Neural crest cell (in vitro differentiated cells): ENCODE results near the gene PPP1R3D. TPM values are rescaled to one million over a fixed set of nuclear protein-coding genes. Genes with fewer than 3 reads are reported as not detected.
A peak's percentile ranks its signal among the peaks of the same experiment; 100 is the strongest.

ENCODE experiments used
- DNase-seq: peaks from one replicate; pipeline ENCODE4 v3.0.0; 2021; ENCODE audit warnings: low read depth, mixed read lengths, low spot score
- H3K27ac Mint-ChIP-seq: one replicate; pipeline ENCODE4 v1.8.0; 2021; ENCODE audit warnings: mild to moderate bottlenecking, mixed read lengths; ENCODE audit not compliant: unreplicated experiment
- H3K27me3 Mint-ChIP-seq: 2 replicates; pipeline ENCODE4 v1.8.0; 2021; ENCODE audit warnings: low read depth, mild to moderate bottlenecking, mixed read lengths
- H3K36me3 Mint-ChIP-seq: 2 replicates; pipeline ENCODE4 v1.8.0; 2021; ENCODE audit warnings: low read depth, mild to moderate bottlenecking, mixed read lengths
- H3K4me1 Mint-ChIP-seq: 2 replicates; pipeline ENCODE4 v1.8.0; 2021; ENCODE audit warnings: mixed read lengths
- H3K4me3 Mint-ChIP-seq: one replicate; pipeline ENCODE4 v1.8.0; 2021; ENCODE audit warnings: mild to moderate bottlenecking, mixed read lengths
- H3K9me3 Mint-ChIP-seq: 2 replicates; pipeline ENCODE4 v1.8.0; 2021; ENCODE audit warnings: mixed read lengths
- total RNA-seq: library from RNA; stranded (reverse); gene quantifications from 2 replicates; pipeline ENCODE4 v1.2.1, GENCODE V29; 2021
- TF ChIP-seq, protein P1 (sequence below): fragments of 200-600 bp; sonication (generic); conservative IDR thresholded peaks from 2 replicates; pipeline ENCODE4 v1.5.0; 2021; ENCODE audit warnings: antibody characterized with exemption, mild to moderate bottlenecking

PPP1R3D gene
- total RNA-seq, 1 donor from 2014 or later = 7.0 TPM

DNA sequence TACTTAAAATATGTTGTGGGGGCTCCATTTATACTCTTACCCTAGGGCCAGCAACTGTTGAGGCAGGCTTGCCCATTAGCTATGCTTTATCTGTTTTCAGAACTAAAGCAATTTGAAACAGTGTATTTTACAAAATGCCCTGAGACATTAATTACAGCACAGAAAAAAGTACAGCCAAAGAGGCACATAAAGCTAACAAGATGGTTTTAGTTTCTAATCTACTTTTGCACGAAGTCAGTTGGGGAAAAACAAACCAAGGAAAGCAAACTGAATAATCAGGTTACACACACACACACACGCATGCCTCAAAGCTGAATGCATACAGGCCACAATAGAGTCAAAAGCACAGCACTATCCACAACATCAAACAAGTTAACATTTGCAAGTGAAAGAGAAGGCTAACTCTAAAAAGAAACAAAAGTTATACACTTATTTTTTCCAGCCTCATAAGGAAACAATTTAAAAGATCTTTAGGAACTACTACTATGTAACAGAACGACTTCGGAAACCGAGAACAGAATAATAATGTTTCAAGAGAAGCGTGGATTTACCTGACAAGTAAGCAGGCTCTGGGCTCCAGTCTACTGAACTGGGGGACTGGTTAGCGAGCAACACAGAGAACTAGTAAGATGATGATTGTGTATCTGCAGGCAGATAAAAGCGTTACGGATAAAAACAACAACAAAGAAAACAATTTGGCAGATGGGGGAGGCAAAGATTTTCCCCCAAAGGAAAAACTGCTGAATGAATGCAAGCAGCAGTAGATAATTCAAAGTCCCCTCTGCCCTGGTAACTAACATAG lies 8.4 kb downstream of the PPP1R3D start:
- Mint-ChIP-seq H3K36me3 (no peaks in the 10 kb centered on the region), H3K4me3 (peak overlapping the region; percentile 76), H3K9me3 (no peaks in the 10 kb centered on the region), H3K4me1 (peaks cover 20% of the 10 kb centered on the region), H3K27me3 (peaks cover 4% of the 10 kb centered on the region), H3K27ac (peak overlapping the region; percentile 9)
- no peak for DNase-seq
- TF ChIP-seq, protein P1, sequence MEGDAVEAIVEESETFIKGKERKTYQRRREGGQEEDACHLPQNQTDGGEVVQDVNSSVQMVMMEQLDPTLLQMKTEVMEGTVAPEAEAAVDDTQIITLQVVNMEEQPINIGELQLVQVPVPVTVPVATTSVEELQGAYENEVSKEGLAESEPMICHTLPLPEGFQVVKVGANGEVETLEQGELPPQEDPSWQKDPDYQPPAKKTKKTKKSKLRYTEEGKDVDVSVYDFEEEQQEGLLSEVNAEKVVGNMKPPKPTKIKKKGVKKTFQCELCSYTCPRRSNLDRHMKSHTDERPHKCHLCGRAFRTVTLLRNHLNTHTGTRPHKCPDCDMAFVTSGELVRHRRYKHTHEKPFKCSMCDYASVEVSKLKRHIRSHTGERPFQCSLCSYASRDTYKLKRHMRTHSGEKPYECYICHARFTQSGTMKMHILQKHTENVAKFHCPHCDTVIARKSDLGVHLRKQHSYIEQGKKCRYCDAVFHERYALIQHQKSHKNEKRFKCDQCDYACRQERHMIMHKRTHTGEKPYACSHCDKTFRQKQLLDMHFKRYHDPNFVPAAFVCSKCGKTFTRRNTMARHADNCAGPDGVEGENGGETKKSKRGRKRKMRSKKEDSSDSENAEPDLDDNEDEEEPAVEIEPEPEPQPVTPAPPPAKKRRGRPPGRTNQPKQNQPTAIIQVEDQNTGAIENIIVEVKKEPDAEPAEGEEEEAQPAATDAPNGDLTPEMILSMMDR = no peak

DNA sequence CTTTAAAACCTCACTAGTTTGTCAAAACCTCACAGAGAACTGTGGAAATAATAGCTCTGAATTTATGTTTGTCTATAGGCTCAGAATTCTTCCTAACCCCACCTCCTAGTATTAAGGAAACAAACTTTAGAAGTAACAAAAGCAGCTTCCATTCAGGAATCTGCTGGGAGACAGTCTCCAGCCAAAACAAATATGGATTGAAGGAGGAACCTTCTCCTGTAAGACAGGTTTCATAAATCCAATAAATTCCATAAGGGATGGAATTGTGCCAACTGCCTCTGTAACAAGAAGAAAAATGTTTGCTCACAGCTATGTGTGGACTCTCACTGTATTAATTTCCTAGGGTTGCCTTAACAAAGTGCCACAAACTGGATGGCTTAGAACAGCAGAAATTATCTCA lies 14.2 kb downstream of the PPP1R3D start:
- H3K4me1 Mint-ChIP-seq = peaks cover 13% of the 10 kb centered on the region

DNA sequence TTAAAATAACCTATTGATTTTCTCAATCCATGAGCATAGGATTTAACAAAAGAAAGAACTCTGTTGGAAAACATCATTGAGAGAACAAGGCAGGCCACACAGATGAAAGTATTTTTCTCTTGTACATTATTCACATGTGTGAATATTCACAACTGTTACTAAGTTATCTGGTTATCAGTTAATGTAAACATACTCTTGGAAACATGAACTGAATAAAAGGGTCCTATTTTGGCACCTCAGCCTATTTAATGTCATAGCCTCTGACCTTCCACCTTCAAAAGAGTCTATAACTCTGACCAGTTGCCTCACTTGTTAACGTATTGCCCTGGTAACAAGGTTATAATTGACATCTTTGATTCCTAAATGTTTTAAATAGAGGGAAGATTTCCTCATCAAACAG lies 14.7 kb downstream of the PPP1R3D start:
- no peak for DNase-seq
- TF ChIP-seq, protein P1 = no peak
- H3K4me3 Mint-ChIP-seq = no peak overlapping the region
- no peak overlapping the region for H3K27ac Mint-ChIP-seq
- H3K4me1 Mint-ChIP-seq = peaks cover 13% of the 10 kb centered on the region
- no peaks in the 10 kb centered on the region for H3K36me3 Mint-ChIP-seq
- H3K27me3 Mint-ChIP-seq = no peaks in the 10 kb centered on the region
- no peaks in the 10 kb centered on the region for H3K9me3 Mint-ChIP-seq

More for the DNA sequence above, 14.2 kb downstream of the PPP1R3D start:
- no peak overlapping the region for H3K4me3 Mint-ChIP-seq
- no peaks in the 10 kb centered on the region for H3K27me3 Mint-ChIP-seq
- H3K9me3 Mint-ChIP-seq = no peaks in the 10 kb centered on the region
- no peak overlapping the region for H3K27ac Mint-ChIP-seq
- no peaks in the 10 kb centered on the region for H3K36me3 Mint-ChIP-seq
- TF ChIP-seq, protein P1 = no peak
- DNase-seq = no peak

DNA sequence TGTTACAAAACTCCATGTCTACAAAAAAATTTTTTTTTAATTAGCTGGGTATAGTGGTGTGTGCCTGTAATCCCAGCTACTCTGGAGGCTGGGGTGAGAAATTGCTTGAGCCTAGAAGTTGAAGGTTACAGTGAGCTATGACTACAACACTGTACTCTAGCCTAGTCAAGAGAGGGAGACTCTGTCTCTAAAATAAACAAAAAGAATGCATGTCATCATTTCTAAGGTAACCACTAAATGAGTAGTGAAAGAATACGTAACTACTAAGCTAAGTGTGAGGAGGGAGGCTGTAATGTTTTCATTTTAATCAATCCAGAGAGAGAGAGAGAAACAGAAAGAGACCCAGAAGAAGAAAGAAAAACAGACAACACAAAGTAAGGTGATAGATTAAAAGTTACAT lies 16.6 kb downstream of the PPP1R3D start:
- Mint-ChIP-seq H3K4me3 (no peak overlapping the region), H3K27ac (no peak overlapping the region), H3K9me3 (no peaks in the 10 kb centered on the region), H3K27me3 (no peaks in the 10 kb centered on the region), H3K36me3 (no peaks in the 10 kb centered on the region), H3K4me1 (peaks cover 13% of the 10 kb centered on the region)
- DNase-seq = no peak
- TF ChIP-seq, protein P1 = no peak

DNA sequence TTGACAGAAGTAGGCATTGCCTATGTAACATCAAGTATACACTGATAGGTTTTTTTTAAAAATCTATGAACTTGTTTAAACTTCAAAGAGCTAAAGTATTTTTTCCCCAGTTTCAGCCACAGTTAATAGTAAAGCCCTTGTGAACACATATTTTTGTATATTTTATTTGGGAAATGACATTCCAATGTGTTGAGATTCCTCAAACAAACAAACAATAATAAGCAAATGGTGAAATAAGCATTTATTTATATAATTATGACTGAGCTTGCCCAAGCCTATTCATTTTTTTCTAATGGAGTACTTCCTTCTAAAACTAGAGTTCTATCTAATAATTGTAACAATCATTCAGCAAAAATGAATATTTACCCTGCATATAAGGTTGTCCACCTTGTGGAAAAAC lies 19.2 kb downstream of the PPP1R3D start:
- Mint-ChIP-seq H3K27me3 (no peaks in the 10 kb centered on the region), H3K4me3 (no peak overlapping the region), H3K27ac (no peak overlapping the region), H3K36me3 (no peaks in the 10 kb centered on the region), H3K9me3 (no peaks in the 10 kb centered on the region), H3K4me1 (peaks cover 11% of the 10 kb centered on the region)
- TF ChIP-seq, protein P1 = no peak
- DNase-seq = no peak
